Measurements from ENCODE around the gene CRK. TPM values are rescaled to one million over a fixed set of nuclear protein-coding genes. Genes with fewer than 3 reads are reported as not detected.

Gene CRK
- total and polyA plus RNA-seq, 10 of the 15 experiments (the other 5 are each of a cell fraction or from before 2014, with no cell fraction given) = 11.1 to 23.8 (median 20.5) TPM

DNA sequence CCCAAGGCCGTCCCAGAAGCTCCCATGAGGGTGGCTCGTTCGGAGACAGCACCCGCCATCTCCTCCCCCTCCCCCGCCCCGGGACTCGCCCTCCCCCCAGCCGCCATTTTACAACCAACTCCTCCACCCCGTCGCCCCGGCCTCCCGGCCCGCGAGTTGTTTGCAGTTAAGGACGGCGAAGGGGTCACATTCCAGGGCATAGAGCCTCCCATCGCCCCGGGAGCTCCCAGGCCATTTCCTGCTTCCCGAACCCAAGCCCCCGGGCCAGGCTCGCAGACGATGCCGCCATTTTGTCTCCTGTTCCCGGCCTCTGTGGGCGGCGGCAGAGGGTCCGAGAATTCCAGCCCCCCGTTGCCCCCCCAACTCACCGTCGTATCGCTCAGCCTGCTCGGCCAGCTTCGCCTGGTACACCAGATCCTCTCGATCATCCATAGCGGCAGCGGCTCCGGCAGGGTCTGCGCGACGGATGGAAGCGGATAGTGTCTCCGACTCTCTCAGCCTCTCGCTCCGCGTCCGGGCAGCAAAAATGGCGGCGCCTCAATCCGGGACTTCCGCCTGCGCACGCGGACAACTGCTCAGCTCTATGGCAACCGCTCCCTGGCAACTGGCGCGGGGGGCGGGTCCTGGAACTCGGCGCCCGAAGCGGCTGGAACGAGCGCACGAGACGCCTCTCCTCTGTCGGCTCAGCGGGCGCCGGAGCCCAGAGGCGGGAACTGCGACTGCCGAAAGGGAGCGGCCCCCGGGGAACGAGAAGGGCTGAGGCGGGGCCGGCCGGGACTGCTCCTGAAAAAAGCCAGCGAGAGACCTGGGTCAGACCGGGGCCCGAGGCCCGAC, 56.1 kb downstream of the CRK start, which contains the start of gene YWHAE (continued):
- TF ChIP-seq RBBP5 (conservative IDR thresholded peaks at IDR 0.05) = peak; percentile 97
- TF ChIP-seq, protein P1, sequence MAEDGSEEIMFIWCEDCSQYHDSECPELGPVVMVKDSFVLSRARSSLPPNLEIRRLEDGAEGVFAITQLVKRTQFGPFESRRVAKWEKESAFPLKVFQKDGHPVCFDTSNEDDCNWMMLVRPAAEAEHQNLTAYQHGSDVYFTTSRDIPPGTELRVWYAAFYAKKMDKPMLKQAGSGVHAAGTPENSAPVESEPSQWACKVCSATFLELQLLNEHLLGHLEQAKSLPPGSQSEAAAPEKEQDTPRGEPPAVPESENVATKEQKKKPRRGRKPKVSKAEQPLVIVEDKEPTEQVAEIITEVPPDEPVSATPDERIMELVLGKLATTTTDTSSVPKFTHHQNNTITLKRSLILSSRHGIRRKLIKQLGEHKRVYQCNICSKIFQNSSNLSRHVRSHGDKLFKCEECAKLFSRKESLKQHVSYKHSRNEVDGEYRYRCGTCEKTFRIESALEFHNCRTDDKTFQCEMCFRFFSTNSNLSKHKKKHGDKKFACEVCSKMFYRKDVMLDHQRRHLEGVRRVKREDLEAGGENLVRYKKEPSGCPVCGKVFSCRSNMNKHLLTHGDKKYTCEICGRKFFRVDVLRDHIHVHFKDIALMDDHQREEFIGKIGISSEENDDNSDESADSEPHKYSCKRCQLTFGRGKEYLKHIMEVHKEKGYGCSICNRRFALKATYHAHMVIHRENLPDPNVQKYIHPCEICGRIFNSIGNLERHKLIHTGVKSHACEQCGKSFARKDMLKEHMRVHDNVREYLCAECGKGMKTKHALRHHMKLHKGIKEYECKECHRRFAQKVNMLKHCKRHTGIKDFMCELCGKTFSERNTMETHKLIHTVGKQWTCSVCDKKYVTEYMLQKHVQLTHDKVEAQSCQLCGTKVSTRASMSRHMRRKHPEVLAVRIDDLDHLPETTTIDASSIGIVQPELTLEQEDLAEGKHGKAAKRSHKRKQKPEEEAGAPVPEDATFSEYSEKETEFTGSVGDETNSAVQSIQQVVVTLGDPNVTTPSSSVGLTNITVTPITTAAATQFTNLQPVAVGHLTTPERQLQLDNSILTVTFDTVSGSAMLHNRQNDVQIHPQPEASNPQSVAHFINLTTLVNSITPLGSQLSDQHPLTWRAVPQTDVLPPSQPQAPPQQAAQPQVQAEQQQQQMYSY (CRISPR knock-in tag; IDR thresholded peaks at IDR 0.05) = no peak
- peak; percentile 98 for TF ChIP-seq MYC (IDR thresholded peaks at IDR 0.05; ENCODE audit: insufficient read depth, insufficient read length, insufficient replicate concordance, low read length, severe bottlenecking)
- no peak for TF ChIP-seq KAT2A (conservative IDR thresholded peaks at IDR 0.05; ENCODE audit: control insufficient read depth, low read depth, low read length)
- no peak for TF ChIP-seq MTA3 (IDR thresholded peaks at IDR 0.05; ENCODE audit: borderline replicate concordance, low read length)
- TF ChIP-seq, protein P2, sequence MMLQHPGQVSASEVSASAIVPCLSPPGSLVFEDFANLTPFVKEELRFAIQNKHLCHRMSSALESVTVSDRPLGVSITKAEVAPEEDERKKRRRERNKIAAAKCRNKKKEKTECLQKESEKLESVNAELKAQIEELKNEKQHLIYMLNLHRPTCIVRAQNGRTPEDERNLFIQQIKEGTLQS (IDR thresholded peaks at IDR 0.05; ENCODE audit: borderline replicate concordance, extremely low read depth, low read depth, low read length) = no peak
- no peak for TF ChIP-seq HDAC2 (IDR thresholded peaks at IDR 0.05)
- peak; percentile 61; the same call in 1 of the 2 replicates for TF ChIP-seq TARDBP (IDR thresholded peaks at IDR 0.05; ENCODE audit: borderline replicate concordance)
- TF ChIP-seq BMI1 (IDR thresholded peaks at IDR 0.05; ENCODE audit: borderline replicate concordance) = peak; percentile 95
- TF ChIP-seq IKZF1 (conservative IDR thresholded peaks at IDR 0.05) = peak; percentile 87
- peak; percentile 63 for TF ChIP-seq GABPA (IDR thresholded peaks at IDR 0.05; ENCODE audit: low read depth)
- TF ChIP-seq RFX5 (IDR thresholded peaks at IDR 0.05; ENCODE audit: low read depth, low read length) = no peak; the same call in 1 of the 2 replicates
- TF ChIP-seq, protein P3, sequence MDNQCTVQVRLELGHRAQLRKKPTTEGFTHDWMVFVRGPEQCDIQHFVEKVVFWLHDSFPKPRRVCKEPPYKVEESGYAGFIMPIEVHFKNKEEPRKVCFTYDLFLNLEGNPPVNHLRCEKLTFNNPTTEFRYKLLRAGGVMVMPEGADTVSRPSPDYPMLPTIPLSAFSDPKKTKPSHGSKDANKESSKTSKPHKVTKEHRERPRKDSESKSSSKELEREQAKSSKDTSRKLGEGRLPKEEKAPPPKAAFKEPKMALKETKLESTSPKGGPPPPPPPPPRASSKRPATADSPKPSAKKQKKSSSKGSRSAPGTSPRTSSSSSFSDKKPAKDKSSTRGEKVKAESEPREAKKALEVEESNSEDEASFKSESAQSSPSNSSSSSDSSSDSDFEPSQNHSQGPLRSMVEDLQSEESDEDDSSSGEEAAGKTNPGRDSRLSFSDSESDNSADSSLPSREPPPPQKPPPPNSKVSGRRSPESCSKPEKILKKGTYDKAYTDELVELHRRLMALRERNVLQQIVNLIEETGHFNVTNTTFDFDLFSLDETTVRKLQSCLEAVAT (IDR thresholded peaks at IDR 0.05) = peak; percentile 95
- TF ChIP-seq, protein P4, sequence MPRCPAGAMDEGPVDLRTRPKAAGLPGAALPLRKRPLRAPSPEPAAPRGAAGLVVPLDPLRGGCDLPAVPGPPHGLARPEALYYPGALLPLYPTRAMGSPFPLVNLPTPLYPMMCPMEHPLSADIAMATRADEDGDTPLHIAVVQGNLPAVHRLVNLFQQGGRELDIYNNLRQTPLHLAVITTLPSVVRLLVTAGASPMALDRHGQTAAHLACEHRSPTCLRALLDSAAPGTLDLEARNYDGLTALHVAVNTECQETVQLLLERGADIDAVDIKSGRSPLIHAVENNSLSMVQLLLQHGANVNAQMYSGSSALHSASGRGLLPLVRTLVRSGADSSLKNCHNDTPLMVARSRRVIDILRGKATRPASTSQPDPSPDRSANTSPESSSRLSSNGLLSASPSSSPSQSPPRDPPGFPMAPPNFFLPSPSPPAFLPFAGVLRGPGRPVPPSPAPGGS (IDR thresholded peaks at IDR 0.05; ENCODE audit: borderline replicate concordance, insufficient read depth, low read depth, low read length, poor library complexity, severe bottlenecking) = peak; percentile 37
- TF ChIP-seq NFXL1 (IDR thresholded peaks at IDR 0.05; ENCODE audit: borderline replicate concordance) = no peak
- peak; percentile 53 to 54 for TF ChIP-seq IKZF2 (IDR thresholded peaks at IDR 0.05)
- TF ChIP-seq, protein P5, sequence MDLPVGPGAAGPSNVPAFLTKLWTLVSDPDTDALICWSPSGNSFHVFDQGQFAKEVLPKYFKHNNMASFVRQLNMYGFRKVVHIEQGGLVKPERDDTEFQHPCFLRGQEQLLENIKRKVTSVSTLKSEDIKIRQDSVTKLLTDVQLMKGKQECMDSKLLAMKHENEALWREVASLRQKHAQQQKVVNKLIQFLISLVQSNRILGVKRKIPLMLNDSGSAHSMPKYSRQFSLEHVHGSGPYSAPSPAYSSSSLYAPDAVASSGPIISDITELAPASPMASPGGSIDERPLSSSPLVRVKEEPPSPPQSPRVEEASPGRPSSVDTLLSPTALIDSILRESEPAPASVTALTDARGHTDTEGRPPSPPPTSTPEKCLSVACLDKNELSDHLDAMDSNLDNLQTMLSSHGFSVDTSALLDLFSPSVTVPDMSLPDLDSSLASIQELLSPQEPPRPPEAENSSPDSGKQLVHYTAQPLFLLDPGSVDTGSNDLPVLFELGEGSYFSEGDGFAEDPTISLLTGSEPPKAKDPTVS (IDR thresholded peaks at IDR 0.05; ENCODE audit: low read depth, low read length) = no peak
- peak; percentile 87 for TF ChIP-seq CBFB (IDR thresholded peaks at IDR 0.05; ENCODE audit: low read depth)
- TF ChIP-seq HDGF (IDR thresholded peaks at IDR 0.05) = 0 out of 2 replicates have a peak, but pooled peaks have one; percentile 57
- peak; percentile 55; the same call in 1 of the 2 replicates for TF ChIP-seq DPF2 (IDR thresholded peaks at IDR 0.05)
- 0 out of 2 replicates have a peak, but pooled peaks have one; percentile 50 for TF ChIP-seq CHD1 (IDR thresholded peaks at IDR 0.05; ENCODE audit: low read depth, low read length)
- TF ChIP-seq ESRRA (IDR thresholded peaks at IDR 0.05; ENCODE audit: low read length) = 0 out of 2 replicates have a peak, but pooled peaks have one; percentile 21
